ENCODE measurements around the gene RNF10. TPM values are rescaled to one million over a fixed set of nuclear protein-coding genes. Genes with fewer than 3 reads are reported as not detected.

RNF10 gene
- total and polyA plus RNA-seq, 9 of the 15 experiments (the other 6 are each of a cell fraction or from before 2014, with no cell fraction given) = 43.0 to 139 (median 80.1) TPM

- TF ChIP-seq RAD21 (CRISPR knock-in tag; conservative IDR thresholded peaks at IDR 0.05 in 1 of 2, IDR thresholded peaks at IDR 0.05 in 1 of 2) (peak; percentile 76 to 86), NKRF (IDR thresholded peaks at IDR 0.05; ENCODE audit: borderline replicate concordance) (no peak), SPI1 (IDR thresholded peaks at IDR 0.05; ENCODE audit: borderline replicate concordance, low read depth, low read length) (no peak), SIN3B (IDR thresholded peaks at IDR 0.05; ENCODE audit: low read depth) (peak; percentile 34; the same call in 1 of the 2 replicates), SIRT6 (IDR thresholded peaks at IDR 0.05; ENCODE audit: low read depth, low read length) (no peak), DEAF1 (CRISPR knock-in tag; IDR thresholded peaks at IDR 0.05) (peak; percentile 76), MAZ (CRISPR knock-in tag; conservative IDR thresholded peaks at IDR 0.05 in 1 of 2, IDR thresholded peaks at IDR 0.05 in 1 of 2) (peak in 1 of 2 experiments; percentile 67; a peak in 3 of 4 replicates), CTCF (IDR thresholded peaks at IDR 0.05 in 2 of 3, conservative IDR thresholded peaks at IDR 0.05 in 1 of 3; ENCODE audit: insufficient read depth in 2 of 3, low read depth in 1 of 3, low read length in 3 of 3) (peak; percentile 86 to 96 (median 91)), TRIM24 (IDR thresholded peaks at IDR 0.05) (no peak), EWSR1 (IDR thresholded peaks at IDR 0.05; ENCODE audit: borderline replicate concordance, low read depth, partially characterized antibody) (no peak), NRF1 (conservative IDR thresholded peaks at IDR 0.05 in 1 of 2, IDR thresholded peaks at IDR 0.05 in 1 of 2) (no peak; a peak in 1 of 4 replicates), ARID2 (IDR thresholded peaks at IDR 0.05) (peak; percentile 41; the same call in 1 of the 2 replicates), CREBBP (IDR thresholded peaks at IDR 0.05; ENCODE audit: low read depth, low read length) (no peak), CREB3L1 (IDR thresholded peaks at IDR 0.05; ENCODE audit: borderline replicate concordance, low read depth) (no peak), NFE2 (IDR thresholded peaks at IDR 0.05; ENCODE audit: low read depth) (no peak), HLTF (IDR thresholded peaks at IDR 0.05) (no peak)
- TF ChIP-seq, protein P1, sequence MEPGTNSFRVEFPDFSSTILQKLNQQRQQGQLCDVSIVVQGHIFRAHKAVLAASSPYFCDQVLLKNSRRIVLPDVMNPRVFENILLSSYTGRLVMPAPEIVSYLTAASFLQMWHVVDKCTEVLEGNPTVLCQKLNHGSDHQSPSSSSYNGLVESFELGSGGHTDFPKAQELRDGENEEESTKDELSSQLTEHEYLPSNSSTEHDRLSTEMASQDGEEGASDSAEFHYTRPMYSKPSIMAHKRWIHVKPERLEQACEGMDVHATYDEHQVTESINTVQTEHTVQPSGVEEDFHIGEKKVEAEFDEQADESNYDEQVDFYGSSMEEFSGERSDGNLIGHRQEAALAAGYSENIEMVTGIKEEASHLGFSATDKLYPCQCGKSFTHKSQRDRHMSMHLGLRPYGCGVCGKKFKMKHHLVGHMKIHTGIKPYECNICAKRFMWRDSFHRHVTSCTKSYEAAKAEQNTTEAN (CRISPR knock-in tag; IDR thresholded peaks at IDR 0.05) = no peak
- TF ChIP-seq, protein P2, sequence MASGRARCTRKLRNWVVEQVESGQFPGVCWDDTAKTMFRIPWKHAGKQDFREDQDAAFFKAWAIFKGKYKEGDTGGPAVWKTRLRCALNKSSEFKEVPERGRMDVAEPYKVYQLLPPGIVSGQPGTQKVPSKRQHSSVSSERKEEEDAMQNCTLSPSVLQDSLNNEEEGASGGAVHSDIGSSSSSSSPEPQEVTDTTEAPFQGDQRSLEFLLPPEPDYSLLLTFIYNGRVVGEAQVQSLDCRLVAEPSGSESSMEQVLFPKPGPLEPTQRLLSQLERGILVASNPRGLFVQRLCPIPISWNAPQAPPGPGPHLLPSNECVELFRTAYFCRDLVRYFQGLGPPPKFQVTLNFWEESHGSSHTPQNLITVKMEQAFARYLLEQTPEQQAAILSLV (tag; IDR thresholded peaks at IDR 0.05) = no peak
Observed at GRCh38 chr12:120583478-120584030, 49.4 kb downstream of the RNF10 start (continued).

Data from K562 (cell line).